22Rv1 (cell line): ENCODE measurements around the gene PHB1.

Source experiments
- H3K27ac ChIP-seq: fragments of 450-650 bp; 2 replicates; pipeline ENCODE4 v1.5.1; 2017
- CTCF ChIP-seq: fragments of 450-650 bp; IDR thresholded peaks from 2 replicates; pipeline ENCODE4 v1.5.1; 2017; ENCODE audit warnings: mild to moderate bottlenecking
- ZFX ChIP-seq: fragments of 450-650 bp; IDR thresholded peaks from 2 replicates; pipeline ENCODE4 v1.6.1; 2017; ENCODE audit warnings: antibody characterized with exemption, borderline replicate concordance

PHB1 gene

GRCh38 chr17:49359990-49360795 lies 54.5 kb downstream of the PHB1 start:
- TF ChIP-seq CTCF (no peak), ZFX (no peak)

GRCh38 chr17:49358641-49359247 lies 55.9 kb downstream of the PHB1 start:
- TF ChIP-seq ZFX = no peak
- no peak for TF ChIP-seq CTCF

More at GRCh38 chr17:49359990-49360795, 54.5 kb downstream of the PHB1 start:
- H3K27ac ChIP-seq = peak overlapping the region; percentile 94; the same call in 1 of the 2 replicates

GRCh38 chr17:49357516-49357915 lies 57.2 kb downstream of the PHB1 start:
- TF ChIP-seq ZFX (no peak), CTCF (no peak)
- H3K27ac ChIP-seq = no peak overlapping the region

More at GRCh38 chr17:49358641-49359247, 55.9 kb downstream of the PHB1 start:
- H3K27ac ChIP-seq = no peak overlapping the region

- no peak overlapping the region for H3K27ac ChIP-seq
- TF ChIP-seq ZFX (no peak), CTCF (no peak)
These were observed 58.4 kb downstream of the PHB1 start for GRCh38 chr17:49356320-49356719.
